A549 (cell line): Measurements from ENCODE around the gene MAP3K14. TPM values are rescaled to one million over a fixed set of nuclear protein-coding genes. Genes with fewer than 3 reads are reported as not detected.

ENCODE experiments used
- ATAC-seq, 2 experiments: fragments of 200-7000 bp in 1 of 2; fragments of >200 bp in 1 of 2; cut with Nextera tagmentation in 1 of 2; cut with Tn5 transposase in 1 of 2; 3 replicates each; pipeline versions ENCODE4 v1.8.0 to v1.9.1; 2018 to 2020; ENCODE audit warnings: mild to moderate bottlenecking in 1 of 2, moderate library complexity in 1 of 2
- CTCF ChIA-PET: fragments of 300-600 bp; sonication (Branson Sonifier 250); formaldehyde crosslinking; extraction: SDS; loops from one replicate; lab custom pipeline; 2021; ENCODE audit warnings: antibody characterized with exemption, inconsistent platforms; lab: Yijun Ruan, JAX
- POLR2A ChIA-PET: fragments of 350-600 bp; formaldehyde crosslinking; extraction: SDS; loops from one replicate; lab custom pipeline; 2021; ENCODE audit warnings: antibody characterized with exemption, inconsistent platforms; lab: Yijun Ruan, JAX
- DNase-seq, 2 experiments: peaks; one replicate each; pipeline versions ENCODE4 v3.0.0 to v3.0.0-alpha.2; 2011 to 2016; ENCODE audit warnings: low read depth in 1 of 2, low spot score in 1 of 2
- FAIRE-seq: peaks from 2 replicates; lab custom pipeline; 2011; peaks lifted over from hg19 to GRCh38; lab: Jason Lieb, UNC
- H3K27ac ChIP-seq, 2 experiments: fragments of >200 bp; sonication (Bioruptor Twin); formaldehyde crosslinking; 3 replicates each; pipeline ENCODE4 v1.5.1; 2016 to 2017
- H3K4me1 ChIP-seq: fragments of >200 bp; sonication (Bioruptor Twin); formaldehyde crosslinking; 3 replicates; pipeline ENCODE4 v1.6.1; 2016
- H3K4me2 ChIP-seq: fragments of >200 bp; sonication (Bioruptor Twin); formaldehyde crosslinking; 3 replicates; pipeline ENCODE4 v1.6.1; 2016
- H3K4me3 ChIP-seq: fragments of >200 bp; sonication (Bioruptor Twin); formaldehyde crosslinking; 3 replicates; pipeline ENCODE4 v1.5.1; 2016
- H3K9me3 ChIP-seq: fragments of >200 bp; sonication (Bioruptor Twin); formaldehyde crosslinking; 3 replicates; pipeline ENCODE4 v1.6.1; 2016
- BCL3 ChIP-seq: fragments of >200 bp; sonication (Bioruptor Twin); formaldehyde crosslinking; IDR thresholded peaks from 3 replicates; pipeline ENCODE4 v1.6.1; 2016
- BHLHE40 ChIP-seq: IDR thresholded peaks from 2 replicates; pipeline ENCODE4 v1.6.1; 2012; ENCODE audit warnings: low read depth, low read length, inconsistent platforms
- CBX2 ChIP-seq: fragments of 200-600 bp; sonication (generic); IDR thresholded peaks from 2 replicates; pipeline ENCODE4 v1.6.1; 2016; ENCODE audit warnings: low read depth, mild to moderate bottlenecking, borderline replicate concordance
- CBX8 ChIP-seq: fragments of 200-600 bp; sonication (generic); IDR thresholded peaks from 2 replicates; pipeline ENCODE4 v1.6.1; 2016
- CEBPB ChIP-seq, 2 experiments: fragments of >200 bp in 1 of 2; sonication (Bioruptor Twin) in 1 of 2; formaldehyde crosslinking in 1 of 2; IDR thresholded peaks; 2 replicates each; pipeline ENCODE4 v1.6.1; 2012 to 2016
- CHD2 ChIP-seq: fragments of 150-350 bp; IDR thresholded peaks from 2 replicates; pipeline ENCODE4 v1.6.1; 2014; ENCODE audit warnings: low read length; ENCODE audit not compliant: partially characterized antibody
- CHD4 ChIP-seq: fragments of 200-600 bp; sonication (generic); IDR thresholded peaks from 2 replicates; pipeline ENCODE4 v1.6.1; 2016; ENCODE audit warnings: antibody characterized with exemption, mild to moderate bottlenecking, borderline replicate concordance
- EHMT2 ChIP-seq: fragments of 200-600 bp; sonication (generic); IDR thresholded peaks from 2 replicates; pipeline ENCODE4 v1.6.1; 2016; ENCODE audit warnings: antibody characterized with exemption, low read depth, mild to moderate bottlenecking, moderate library complexity
- EP300 ChIP-seq, 2 experiments: fragments of >200 bp; sonication (Bioruptor Twin); formaldehyde crosslinking; IDR thresholded peaks; 2 replicates in 1 of 2; 3 replicates in 1 of 2; pipeline ENCODE4 v1.6.1; 2016 to 2017
- FOSB ChIP-seq: fragments of 250-450 bp; sonication (Bioruptor Pico); IDR thresholded peaks from 2 replicates; pipeline ENCODE4 v1.5.0; 2020; ENCODE audit warnings: mild to moderate bottlenecking, moderate library complexity
- FOSL2 ChIP-seq, 2 experiments: fragments of 450-650 bp in 1 of 2; fragments of >200 bp in 1 of 2; sonication (Bioruptor Twin) in 1 of 2; formaldehyde crosslinking; IDR thresholded peaks; 2 replicates each; pipeline versions ENCODE4 v1.5.0 to v1.6.1; 2016 to 2020; ENCODE audit warnings: mild to moderate bottlenecking in 1 of 2, moderate library complexity in 1 of 2
- FOXS1 ChIP-seq: fragments of 250-450 bp; sonication (Bioruptor Pico); IDR thresholded peaks from 2 replicates; pipeline ENCODE4 v1.5.0; 2020; ENCODE audit warnings: mild to moderate bottlenecking, moderate library complexity
- GATA3 ChIP-seq: IDR thresholded peaks from 2 replicates; pipeline ENCODE4 v1.6.1; 2012; ENCODE audit warnings: borderline replicate concordance
- HOXA7 ChIP-seq: fragments of 250-450 bp; sonication (Bioruptor Pico); IDR thresholded peaks from 2 replicates; pipeline ENCODE4 v1.5.0; 2020; ENCODE audit warnings: mild to moderate bottlenecking, moderate library complexity
- HOXB13 ChIP-seq: fragments of 250-450 bp; sonication (Bioruptor Pico); IDR thresholded peaks from 2 replicates; pipeline ENCODE4 v1.5.0; 2020; ENCODE audit warnings: low read depth, mild to moderate bottlenecking, moderate library complexity
- NPAS2 ChIP-seq: fragments of 250-450 bp; sonication (Bioruptor Pico); IDR thresholded peaks from 2 replicates; pipeline ENCODE4 v1.8.0; 2022; ENCODE audit warnings: mild to moderate bottlenecking, moderate library complexity, borderline replicate concordance
- PBX3 ChIP-seq: IDR thresholded peaks from 2 replicates; pipeline ENCODE4 v1.6.1; 2012
- POLR2AphosphoS2 ChIP-seq: conservative IDR thresholded peaks from 2 replicates; pipeline ENCODE4 v1.6.1; 2012; ENCODE audit warnings: low read length, improper control_type of control experiment, inconsistent platforms
- RARB ChIP-seq: fragments of 250-450 bp; sonication (Bioruptor Pico); IDR thresholded peaks from 2 replicates; pipeline ENCODE4 v1.8.0; 2021; ENCODE audit warnings: mild to moderate bottlenecking, moderate library complexity
- RCOR1 ChIP-seq: fragments of 150-350 bp; IDR thresholded peaks from 2 replicates; pipeline ENCODE4 v1.6.1; 2014; ENCODE audit warnings: antibody characterized with exemption, low read length, low read depth
- RFX5 ChIP-seq: fragments of 450-650 bp; IDR thresholded peaks from 2 replicates; pipeline ENCODE4 v1.7.1; 2014; ENCODE audit warnings: antibody characterized with exemption, mild to moderate bottlenecking, moderate library complexity
- RNF2 ChIP-seq: fragments of 200-600 bp; sonication (generic); IDR thresholded peaks from 2 replicates; pipeline ENCODE4 v1.6.1; 2016; ENCODE audit warnings: low read depth, mild to moderate bottlenecking, antibody characterized with exemption, moderate library complexity, borderline replicate concordance
- SMC3 ChIP-seq: fragments of >200 bp; sonication (Bioruptor Twin); formaldehyde crosslinking; IDR thresholded peaks from 3 replicates; pipeline ENCODE4 v1.6.1; 2018; ENCODE audit warnings: inconsistent platforms
- ZC3H11A ChIP-seq: fragments of 450-650 bp; IDR thresholded peaks from 2 replicates; pipeline ENCODE4 v1.6.1; 2014; ENCODE audit warnings: antibody characterized with exemption, mild to moderate bottlenecking
- WGBS: methylation state at CpG from one replicate; pipeline ENCODE4 v1.1.6; 2017; ENCODE audit errors: missing lambda C conversion rate; 5-methylcytosine and 5-hydroxymethylcytosine counted together
- polyA plus RNA-seq, 4 experiments: library from polyadenylated mRNA; depleted of rRNA in 3 of 4; stranded (reverse); fragments of >200 nt; fragmentation: RNase III in 1 of 4; extraction: RNeasy Plus Mini Kit Qiagen cat#74134 plus additional on column Dnase treatment in 1 of 4; gene quantifications; 2 replicates in 3 of 4; 3 replicates in 1 of 4; pipeline ENCODE4 v1.2.3, GENCODE V29; 2011 to 2017
- TF ChIP-seq, protein P1 (sequence below): fragments of >200 bp; sonication (Bioruptor Twin); formaldehyde crosslinking; IDR thresholded peaks from 3 replicates; pipeline ENCODE4 v1.5.1; 2016

The MAP3K14 gene
- polyA plus RNA-seq, 2 of the 4 experiments (the other 2 are of a cell fraction), result 9.1 to 34.5 TPM

GRCh38 chr17:45334701-45335677 lies 18.2 kb upstream of the MAP3K14 start:
- 81% methylated on average over 11 of the region's 11 CpGs for WGBS
- FAIRE-seq, result no peak
- POLR2A ChIA-PET, result interaction anchor here (0.6 to 1.9 kb wide), 4 partner anchors 9 to 274 kb away, joined by 3 to 6 read pairs (median 4); partner anchors contain the start of genes MAP3K14 and NMT1
- H3K9me3 ChIP-seq, result no peaks in the 10 kb centered on the region
- TF ChIP-seq HOXB13 (CRISPR knock-in tag), result no peak
- TF ChIP-seq RFX5, result no peak
- no peak for TF ChIP-seq FOXS1 (CRISPR knock-in tag)
- TF ChIP-seq CHD2, result no peak
- TF ChIP-seq RCOR1, result no peak
- TF ChIP-seq SMC3, result no peak
- no peak for TF ChIP-seq EHMT2
- no peak for TF ChIP-seq CHD4
- no peak for TF ChIP-seq BCL3
- TF ChIP-seq, protein P1, sequence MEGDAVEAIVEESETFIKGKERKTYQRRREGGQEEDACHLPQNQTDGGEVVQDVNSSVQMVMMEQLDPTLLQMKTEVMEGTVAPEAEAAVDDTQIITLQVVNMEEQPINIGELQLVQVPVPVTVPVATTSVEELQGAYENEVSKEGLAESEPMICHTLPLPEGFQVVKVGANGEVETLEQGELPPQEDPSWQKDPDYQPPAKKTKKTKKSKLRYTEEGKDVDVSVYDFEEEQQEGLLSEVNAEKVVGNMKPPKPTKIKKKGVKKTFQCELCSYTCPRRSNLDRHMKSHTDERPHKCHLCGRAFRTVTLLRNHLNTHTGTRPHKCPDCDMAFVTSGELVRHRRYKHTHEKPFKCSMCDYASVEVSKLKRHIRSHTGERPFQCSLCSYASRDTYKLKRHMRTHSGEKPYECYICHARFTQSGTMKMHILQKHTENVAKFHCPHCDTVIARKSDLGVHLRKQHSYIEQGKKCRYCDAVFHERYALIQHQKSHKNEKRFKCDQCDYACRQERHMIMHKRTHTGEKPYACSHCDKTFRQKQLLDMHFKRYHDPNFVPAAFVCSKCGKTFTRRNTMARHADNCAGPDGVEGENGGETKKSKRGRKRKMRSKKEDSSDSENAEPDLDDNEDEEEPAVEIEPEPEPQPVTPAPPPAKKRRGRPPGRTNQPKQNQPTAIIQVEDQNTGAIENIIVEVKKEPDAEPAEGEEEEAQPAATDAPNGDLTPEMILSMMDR, result no peak
- TF ChIP-seq, all 56 proteins: peak for 0
- peaks cover 12% of the 10 kb centered on the region; the same call in 2 of the 3 replicates for H3K4me1 ChIP-seq
- H3K4me3 ChIP-seq, result no peak overlapping the region
- no peak for DNase-seq
- ATAC-seq, result no peak
- no peak overlapping the region for H3K4me2 ChIP-seq
- CTCF ChIA-PET, result interaction anchor here (0.6 to 39.8 kb wide), 16 partner anchors 9 to 200 kb away, joined by 3 to 640 read pairs (median 4); partner anchors contain the start of genes ACBD4 and MAP3K14
- H3K27ac ChIP-seq, result peak overlapping the region in 1 of 2 experiments; percentile 4; a peak in 2 of 6 replicates

DNA sequence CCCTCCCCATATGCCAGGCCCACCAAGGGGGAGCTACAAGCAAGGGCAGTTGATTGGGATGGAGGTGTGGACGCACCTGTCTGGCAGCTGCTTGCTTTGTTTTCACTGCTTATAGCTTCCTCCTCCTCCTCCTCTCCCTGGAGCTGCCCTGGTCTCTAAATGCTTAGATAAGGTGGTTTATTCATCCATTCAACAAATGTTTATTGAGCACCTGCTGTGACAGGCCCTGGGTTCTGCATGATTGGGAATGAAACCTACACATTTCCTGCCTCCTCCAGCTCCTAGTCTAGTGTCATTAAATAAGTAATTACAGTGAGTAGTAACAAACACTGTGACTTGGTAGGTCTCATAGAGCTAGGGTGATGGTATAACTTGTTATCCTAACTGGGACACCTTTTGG lies 17.4 kb upstream of the MAP3K14 start:
- CTCF ChIA-PET, result interaction anchor here (0.6 to 39.8 kb wide), 9 partner anchors 12 to 186 kb away, joined by 3 to 640 read pairs (median 4); partner anchors contain the start of gene MAP3K14
- Histone ChIP-seq H3K4me2 (no peak overlapping the region), H3K9me3 (no peaks in the 10 kb centered on the region), H3K27ac (peak overlapping the region in 1 of 2 experiments; percentile 73; a peak in 2 of 6 replicates), H3K4me3 (no peak overlapping the region), H3K4me1 (peaks cover 13% of the 10 kb centered on the region)
- TF ChIP-seq FOSL2 (IDR thresholded peaks at IDR 0.05) (no peak), FOSL2 (CRISPR knock-in tag; IDR thresholded peaks at IDR 0.05) (no peak), EP300 (IDR thresholded peaks at IDR 0.05) (no peak), POLR2AphosphoS2 (no peak), NPAS2 (no peak), BHLHE40 (no peak), FOXS1 (CRISPR knock-in tag) (no peak)
- DNase-seq, result no peak
- WGBS, result 100% methylated on average over 1 of the region's 1 CpG
- ATAC-seq, result no peak
- FAIRE-seq, result no peak
- POLR2A ChIA-PET, result interaction anchor here (1.9 kb wide), 1 partner anchor 17 kb away, joined by 4 read pairs; the partner anchor contains the start of gene MAP3K14

- Histone ChIP-seq H3K27ac (peak overlapping the region in 1 of 2 experiments; percentile 73; a peak in 3 of 6 replicates), H3K9me3 (no peaks in the 10 kb centered on the region), H3K4me1 (peaks cover 18% of the 10 kb centered on the region), H3K4me3 (no peak overlapping the region), H3K4me2 (no peak overlapping the region)
- 94% methylated on average over 4 of the region's 4 CpGs for WGBS
- ATAC-seq, result no peak
- no peak for FAIRE-seq
- no peak for DNase-seq
- ChIA-PET POLR2A (interaction anchor here (1.9 kb wide), 1 partner anchor 17 kb away, joined by 4 read pairs; the partner anchor contains the start of gene MAP3K14), CTCF (interaction anchor here (0.6 to 39.8 kb wide), 5 partner anchors 16 to 810 kb away, joined by 3 to 640 read pairs (median 6); partner anchors contain the start of gene MAP3K14)
- TF ChIP-seq GATA3 (no peak), CBX2 (no peak), CEBPB (IDR thresholded peaks at IDR 0.05) (no peak), CBX8 (no peak), PBX3 (no peak), RNF2 (no peak), SMC3 (no peak), FOSL2 (IDR thresholded peaks at IDR 0.05) (no peak), FOSL2 (CRISPR knock-in tag; IDR thresholded peaks at IDR 0.05) (no peak), HOXA7 (CRISPR knock-in tag) (no peak), RCOR1 (no peak), ZC3H11A (no peak), RARB (CRISPR knock-in tag) (no peak), CHD2 (no peak), FOSB (no peak)
Observed at GRCh38 chr17:45333702-45334092, 16.9 kb upstream of the MAP3K14 start.
